ENCODE results near the gene AUTS2. TPM values are rescaled to one million over a fixed set of nuclear protein-coding genes. Genes with fewer than 3 reads are reported as not detected.

Gene AUTS2
- total and polyA plus RNA-seq, 4 donors, result 4.9 to 24.4 (median 7.0) TPM

GRCh38 chr7:70218006-70218405 is 619.7 kb downstream of the AUTS2 start:
- whole genome bisulfite sequencing, result 73% methylated on average over 3 of the region's 3 CpGs
- H3K4me3 ChIP-seq (ENCODE audit: low read depth in 1 of 3, low read length in 3 of 3), result no peak overlapping the region
- TF ChIP-seq SP1 (IDR thresholded peaks at IDR 0.05) (no peak), FOXA2 (IDR thresholded peaks at IDR 0.05) (no peak), EGR1 (IDR thresholded peaks at IDR 0.05; ENCODE audit: low read depth in 2 of 2) (no peak), YY1 (IDR thresholded peaks at IDR 0.05) (no peak), NR2F2 (IDR thresholded peaks at IDR 0.05) (no peak), REST (IDR thresholded peaks at IDR 0.05) (no peak), MAX (IDR thresholded peaks at IDR 0.05) (no peak), ATF3 (IDR thresholded peaks at IDR 0.05) (no peak), TAF1 (conservative IDR thresholded peaks at IDR 0.05) (no peak)
- no peaks in the 10 kb centered on the region for H3K4me1 ChIP-seq (ENCODE audit: control insufficient read depth in 4 of 4, insufficient read depth in 4 of 4, low read length in 3 of 4)
- no peaks in the 10 kb centered on the region for H3K9me3 ChIP-seq (ENCODE audit: control insufficient read depth in 4 of 4, low read length in 3 of 4)
- no peaks in the 10 kb centered on the region for H3K27me3 ChIP-seq (ENCODE audit: control insufficient read depth in 4 of 4, insufficient read depth in 4 of 4, low read length in 3 of 4)
- H3K9ac ChIP-seq (ENCODE audit: low read depth in 1 of 2, low read length in 2 of 2), result no peak overlapping the region
- DNase-seq (ENCODE audit: low spot score), result no peak
- no peaks in the 10 kb centered on the region for H3K36me3 ChIP-seq (ENCODE audit: control insufficient read depth in 4 of 4, insufficient read depth in 3 of 4, low read depth in 1 of 4, low read length in 3 of 4)
- no peak overlapping the region for H3K27ac ChIP-seq (ENCODE audit: low read depth in 1 of 2, low read length in 2 of 2)

- TF ChIP-seq FOXA1 (IDR thresholded peaks at IDR 0.05), result no peak
- no peak for TF ChIP-seq SP1 (IDR thresholded peaks at IDR 0.05)
- TF ChIP-seq MAX (IDR thresholded peaks at IDR 0.05), result no peak
- no peak for TF ChIP-seq FOXA2 (IDR thresholded peaks at IDR 0.05)
- TF ChIP-seq JUND (IDR thresholded peaks at IDR 0.05), result no peak
- TF ChIP-seq NR2F2 (IDR thresholded peaks at IDR 0.05), result no peak
- TF ChIP-seq HNF4A (conservative IDR thresholded peaks at IDR 0.05), result no peak
- no peak for TF ChIP-seq HNF4G (IDR thresholded peaks at IDR 0.05)
- TF ChIP-seq ATF3 (IDR thresholded peaks at IDR 0.05), result no peak
- WGBS, result 92% methylated on average over 4 of the region's 4 CpGs
Measured at GRCh38 chr7:70219061-70219460, 620.8 kb downstream of the AUTS2 start.

GRCh38 chr7:70229242-70229641 is 631.0 kb downstream of the AUTS2 start:
- no peak overlapping the region for H3K27ac ChIP-seq (ENCODE audit: low read depth in 1 of 2, low read length in 2 of 2)
- H3K4me3 ChIP-seq (ENCODE audit: low read depth in 1 of 3, low read length in 3 of 3), result no peak overlapping the region
- no peak for DNase-seq (ENCODE audit: low spot score)
- no peaks in the 10 kb centered on the region for H3K4me1 ChIP-seq (ENCODE audit: control insufficient read depth in 4 of 4, insufficient read depth in 4 of 4, low read length in 3 of 4)
- H3K9ac ChIP-seq (ENCODE audit: low read depth in 1 of 2, low read length in 2 of 2), result no peak overlapping the region
- peaks cover 0 to 2% (median 0%) of the 10 kb centered on the region in 4 donors for H3K36me3 ChIP-seq (ENCODE audit: control insufficient read depth in 4 of 4, insufficient read depth in 3 of 4, low read depth in 1 of 4, low read length in 3 of 4)
- H3K9me3 ChIP-seq (ENCODE audit: control insufficient read depth in 4 of 4, low read length in 3 of 4), result peaks cover 0 to 14% (median 5%) of the 10 kb centered on the region in 4 donors
- no peaks in the 10 kb centered on the region for H3K27me3 ChIP-seq (ENCODE audit: control insufficient read depth in 4 of 4, insufficient read depth in 4 of 4, low read length in 3 of 4)
- no peak for TF ChIP-seq FOXA1 (IDR thresholded peaks at IDR 0.05)
- no peak for TF ChIP-seq SP1 (IDR thresholded peaks at IDR 0.05)
- TF ChIP-seq JUND (IDR thresholded peaks at IDR 0.05), result no peak
- TF ChIP-seq HNF4G (IDR thresholded peaks at IDR 0.05), result no peak
- TF ChIP-seq FOXA2 (IDR thresholded peaks at IDR 0.05), result no peak
- TF ChIP-seq CTCF (IDR thresholded peaks at IDR 0.05; ENCODE audit: low read depth, low read length, missing input control), result no peak
- TF ChIP-seq ZBTB33 (IDR thresholded peaks at IDR 0.05), result no peak
- no peak for TF ChIP-seq YY1 (IDR thresholded peaks at IDR 0.05)
- no peak for TF ChIP-seq REST (IDR thresholded peaks at IDR 0.05)

More at GRCh38 chr7:70219061-70219460, 620.8 kb downstream of the AUTS2 start:
- DNase-seq (ENCODE audit: low spot score), result no peak
- Histone ChIP-seq H3K9ac (ENCODE audit: low read depth in 1 of 2, low read length in 2 of 2) (no peak overlapping the region), H3K4me1 (ENCODE audit: control insufficient read depth in 4 of 4, insufficient read depth in 4 of 4, low read length in 3 of 4) (no peaks in the 10 kb centered on the region), H3K36me3 (ENCODE audit: control insufficient read depth in 4 of 4, insufficient read depth in 3 of 4, low read depth in 1 of 4, low read length in 3 of 4) (no peaks in the 10 kb centered on the region), H3K9me3 (ENCODE audit: control insufficient read depth in 4 of 4, low read length in 3 of 4) (no peaks in the 10 kb centered on the region), H3K27ac (ENCODE audit: low read depth in 1 of 2, low read length in 2 of 2) (no peak overlapping the region), H3K4me3 (ENCODE audit: low read depth in 1 of 3, low read length in 3 of 3) (no peak overlapping the region), H3K27me3 (ENCODE audit: control insufficient read depth in 4 of 4, insufficient read depth in 4 of 4, low read length in 3 of 4) (no peaks in the 10 kb centered on the region)
